Nephron progenitor cell (in vitro differentiated cells): ENCODE data around the gene CHGA.
A peak's percentile ranks its signal among the peaks of the same experiment; 100 is the strongest.

Source experiments
- DNase-seq: peaks from one replicate; pipeline ENCODE4 v3.0.0; 2021
- H3K27ac Mint-ChIP-seq: 2 replicates; pipeline ENCODE4 v1.8.0; 2021; ENCODE audit warnings: mild to moderate bottlenecking, moderate library complexity, mixed read lengths
- H3K27me3 Mint-ChIP-seq: 2 replicates; pipeline ENCODE4 v1.8.0; 2021; ENCODE audit warnings: mild to moderate bottlenecking, low read depth, mixed read lengths; ENCODE audit not compliant: poor library complexity
- H3K36me3 Mint-ChIP-seq: 2 replicates; pipeline ENCODE4 v1.8.0; 2021; ENCODE audit warnings: low read depth, mixed read lengths
- H3K4me1 Mint-ChIP-seq: 2 replicates; pipeline ENCODE4 v1.8.0; 2021; ENCODE audit warnings: mixed read lengths
- H3K4me3 Mint-ChIP-seq: 2 replicates; pipeline ENCODE4 v1.8.0; 2021; ENCODE audit warnings: mild to moderate bottlenecking, moderate library complexity, mixed read lengths
- H3K9me3 Mint-ChIP-seq: 2 replicates; pipeline ENCODE4 v1.8.0; 2021; ENCODE audit warnings: mild to moderate bottlenecking, moderate library complexity, mixed read lengths
- TF ChIP-seq, protein P1 (sequence below): fragments of 200-600 bp; sonication (generic); IDR thresholded peaks from 2 replicates; pipeline ENCODE4 v1.5.0; 2021; ENCODE audit warnings: antibody characterized with exemption

CHGA gene

DNA sequence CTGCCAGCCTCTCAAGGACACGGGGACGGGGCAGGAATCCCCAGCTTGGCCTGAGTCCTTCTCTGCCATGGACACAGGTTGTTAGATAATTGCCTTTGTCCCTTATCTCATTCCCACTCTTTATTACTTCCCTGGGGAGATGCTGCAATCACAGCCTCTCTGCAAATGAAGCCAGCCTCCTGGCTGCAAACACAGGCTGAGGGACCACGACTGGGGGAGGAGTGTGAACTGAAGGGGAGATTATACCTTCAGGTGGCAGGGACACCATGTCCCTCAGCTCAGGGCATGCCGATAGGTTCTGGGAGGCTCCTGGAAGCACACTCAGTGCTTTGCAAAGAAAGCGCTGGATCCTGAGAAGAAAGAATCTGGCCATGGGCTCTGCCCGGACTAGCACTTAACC is 16.1 kb upstream of the CHGA start:
- Mint-ChIP-seq H3K27ac (no peak overlapping the region), H3K9me3 (peaks cover 8% of the 10 kb centered on the region), H3K4me1 (peaks cover 9% of the 10 kb centered on the region), H3K4me3 (no peak overlapping the region), H3K27me3 (peaks cover 59% of the 10 kb centered on the region), H3K36me3 (no peaks in the 10 kb centered on the region)
- no peak for DNase-seq
- TF ChIP-seq, protein P1, sequence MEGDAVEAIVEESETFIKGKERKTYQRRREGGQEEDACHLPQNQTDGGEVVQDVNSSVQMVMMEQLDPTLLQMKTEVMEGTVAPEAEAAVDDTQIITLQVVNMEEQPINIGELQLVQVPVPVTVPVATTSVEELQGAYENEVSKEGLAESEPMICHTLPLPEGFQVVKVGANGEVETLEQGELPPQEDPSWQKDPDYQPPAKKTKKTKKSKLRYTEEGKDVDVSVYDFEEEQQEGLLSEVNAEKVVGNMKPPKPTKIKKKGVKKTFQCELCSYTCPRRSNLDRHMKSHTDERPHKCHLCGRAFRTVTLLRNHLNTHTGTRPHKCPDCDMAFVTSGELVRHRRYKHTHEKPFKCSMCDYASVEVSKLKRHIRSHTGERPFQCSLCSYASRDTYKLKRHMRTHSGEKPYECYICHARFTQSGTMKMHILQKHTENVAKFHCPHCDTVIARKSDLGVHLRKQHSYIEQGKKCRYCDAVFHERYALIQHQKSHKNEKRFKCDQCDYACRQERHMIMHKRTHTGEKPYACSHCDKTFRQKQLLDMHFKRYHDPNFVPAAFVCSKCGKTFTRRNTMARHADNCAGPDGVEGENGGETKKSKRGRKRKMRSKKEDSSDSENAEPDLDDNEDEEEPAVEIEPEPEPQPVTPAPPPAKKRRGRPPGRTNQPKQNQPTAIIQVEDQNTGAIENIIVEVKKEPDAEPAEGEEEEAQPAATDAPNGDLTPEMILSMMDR, result no peak

DNA sequence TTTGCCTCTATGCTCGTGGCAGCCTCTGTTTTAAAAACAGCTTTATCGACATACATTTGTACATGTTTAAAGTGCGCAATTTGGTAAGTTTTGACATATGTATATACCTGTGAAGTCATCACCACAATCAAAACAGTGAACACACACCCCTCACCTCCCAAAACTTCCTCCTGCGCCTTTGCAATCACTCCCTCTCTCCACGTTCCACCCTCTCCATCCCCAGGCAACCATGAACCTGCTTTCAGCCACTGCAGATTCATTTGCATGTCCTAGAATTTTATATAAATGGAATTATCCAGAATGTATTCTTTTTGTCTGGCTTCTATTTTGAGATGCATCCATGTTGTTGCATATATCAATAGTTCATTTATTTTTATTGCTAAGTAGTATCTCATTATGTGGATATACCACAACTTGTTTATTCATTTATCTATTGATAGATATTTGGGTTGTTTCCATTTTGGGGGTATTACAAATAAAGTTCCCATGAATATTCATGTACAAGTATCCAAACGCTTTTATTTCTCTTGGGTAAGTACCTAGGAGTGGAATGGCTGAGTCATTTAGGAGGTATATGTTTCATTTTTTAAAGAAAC is 15.5 kb upstream of the CHGA start:
- no peak for DNase-seq
- Mint-ChIP-seq H3K27ac (no peak overlapping the region), H3K36me3 (no peaks in the 10 kb centered on the region), H3K4me1 (peaks cover 7% of the 10 kb centered on the region), H3K4me3 (no peak overlapping the region), H3K9me3 (peaks cover 9% of the 10 kb centered on the region), H3K27me3 (peaks cover 53% of the 10 kb centered on the region)
- TF ChIP-seq, protein P1, result no peak

DNA sequence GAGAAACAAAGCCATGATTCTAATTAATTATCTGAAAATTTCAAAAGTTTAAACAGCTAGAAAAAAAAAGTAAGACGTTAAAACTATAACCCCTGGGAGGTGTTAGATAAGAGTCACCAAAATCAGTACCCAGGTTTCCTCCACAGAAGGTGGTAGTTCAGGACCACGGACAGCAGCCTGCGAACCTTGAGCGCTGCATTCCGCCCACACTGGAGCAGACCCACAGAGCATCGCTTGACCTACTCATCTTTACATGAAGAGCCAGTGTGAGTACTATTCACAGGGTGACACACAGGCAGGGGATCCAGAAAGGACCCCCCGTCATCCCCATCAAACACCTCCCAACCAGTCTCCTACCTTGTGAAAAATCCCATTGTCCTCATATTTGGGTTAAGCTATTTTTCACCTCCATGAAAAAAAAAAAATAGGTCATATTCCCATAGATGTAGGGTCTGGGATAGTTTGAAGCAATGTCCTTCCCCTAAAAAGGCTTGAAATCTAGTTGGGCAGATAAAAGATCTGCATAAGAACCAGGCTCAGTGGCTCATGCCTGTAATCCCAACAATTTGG is 8.8 kb upstream of the CHGA start:
- no peaks in the 10 kb centered on the region for H3K4me1 Mint-ChIP-seq
- peaks cover 16% of the 10 kb centered on the region for H3K9me3 Mint-ChIP-seq
- no peak overlapping the region for H3K4me3 Mint-ChIP-seq
- TF ChIP-seq, protein P1, result no peak
- H3K36me3 Mint-ChIP-seq, result no peaks in the 10 kb centered on the region
- peaks cover 45% of the 10 kb centered on the region for H3K27me3 Mint-ChIP-seq
- no peak overlapping the region for H3K27ac Mint-ChIP-seq
- DNase-seq, result peak; percentile 90

DNA sequence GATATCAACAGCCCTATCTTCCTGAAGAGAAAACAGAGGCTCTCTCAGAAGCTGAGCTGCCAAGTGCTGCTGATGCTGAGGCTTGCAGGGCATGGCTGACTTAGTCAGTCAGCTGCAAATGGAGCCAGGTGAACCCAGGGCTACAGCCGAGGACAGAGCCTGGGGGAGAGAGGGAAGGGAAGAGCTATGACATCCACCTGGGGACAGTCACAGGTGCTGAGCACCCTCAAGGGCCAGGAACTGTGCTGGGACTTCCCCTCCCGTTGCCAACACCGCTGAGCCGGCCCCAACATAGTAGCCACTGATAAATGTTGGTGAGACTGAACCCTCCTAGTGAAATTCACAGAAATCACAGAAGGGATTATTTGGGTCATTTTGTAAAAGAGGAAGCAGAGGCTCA is 6.7 kb upstream of the CHGA start:
- Mint-ChIP-seq H3K4me1 (no peaks in the 10 kb centered on the region), H3K36me3 (no peaks in the 10 kb centered on the region), H3K9me3 (peaks cover 8% of the 10 kb centered on the region), H3K27ac (no peak overlapping the region), H3K4me3 (no peak overlapping the region), H3K27me3 (peaks cover 64% of the 10 kb centered on the region)
- TF ChIP-seq, protein P1, result no peak
- DNase-seq, result no peak

DNA sequence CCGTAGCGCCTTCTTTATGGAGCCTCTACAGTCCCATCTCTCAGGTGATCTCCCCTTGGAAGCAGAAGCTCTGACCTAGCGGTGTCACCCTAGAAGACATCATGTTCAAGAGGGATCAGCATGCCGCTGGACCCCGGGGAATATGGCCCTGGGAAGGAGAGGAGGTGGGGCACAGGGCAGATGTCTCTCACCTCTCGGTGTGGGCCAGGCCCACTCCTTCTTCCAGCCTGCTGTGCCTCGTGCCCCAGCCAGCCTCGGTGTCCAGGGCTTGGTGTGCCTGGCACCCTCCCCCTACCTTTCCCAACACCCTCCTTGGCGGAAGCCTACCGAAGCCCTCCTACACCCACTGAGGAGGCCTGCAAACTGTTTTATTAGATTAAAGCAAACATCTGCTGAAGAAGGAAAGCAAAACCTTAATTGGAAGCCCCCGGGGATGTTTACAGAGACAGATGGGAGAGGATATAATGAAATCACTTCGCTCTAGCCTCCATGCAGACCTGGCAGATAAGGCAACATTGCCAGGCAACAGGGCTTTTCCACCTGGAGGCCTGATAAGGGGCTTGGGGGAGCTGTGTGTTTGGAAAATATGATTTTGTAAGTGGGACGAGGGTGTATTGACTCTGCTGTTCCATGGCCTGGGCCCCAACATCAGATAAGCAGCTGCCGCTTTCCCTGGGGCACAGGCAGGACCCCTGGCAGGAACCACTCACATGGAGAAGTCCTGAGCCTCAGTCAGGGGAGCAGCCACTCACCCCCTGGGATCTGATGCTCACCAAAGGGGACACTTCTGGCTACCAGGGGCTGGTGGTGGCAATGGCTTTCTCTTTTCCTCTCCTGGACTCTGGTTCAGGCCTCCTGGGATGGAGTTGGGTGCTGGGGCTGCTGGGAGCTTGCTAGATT is 5.7 kb upstream of the CHGA start:
- no peak overlapping the region for H3K27ac Mint-ChIP-seq
- peaks cover 5% of the 10 kb centered on the region for H3K4me1 Mint-ChIP-seq
- peaks cover 8% of the 10 kb centered on the region for H3K9me3 Mint-ChIP-seq
- TF ChIP-seq, protein P1, result no peak
- H3K27me3 Mint-ChIP-seq, result peaks cover 75% of the 10 kb centered on the region
- no peak for DNase-seq
- H3K36me3 Mint-ChIP-seq, result no peaks in the 10 kb centered on the region
- no peak overlapping the region for H3K4me3 Mint-ChIP-seq
